ENCODE results near the gene GRIA2.

- TF ChIP-seq EZH2 (IDR thresholded peaks at IDR 0.05): no peak
- TF ChIP-seq CTCF (IDR thresholded peaks at IDR 0.05): no peak
Observed at GRCh38 chr4:157265281-157265680, 44.8 kb downstream of the GRIA2 start.
